PC-3 (cell line): ENCODE results near the gene ZNF277. TPM values are rescaled to one million over a fixed set of nuclear protein-coding genes. Genes with fewer than 3 reads are reported as not detected.

Experiments used
- ATAC-seq: fragments of 200-7000 bp; cut with Tn5 transposase; 2 replicates; pipeline ENCODE4 v1.9.1; 2020; ENCODE audit warnings: mild to moderate bottlenecking, moderate library complexity
- BruUV-seq: library from RNA; stranded (reverse); fragments of 400-500 nt; replicated peaks from 2 replicates; lab custom pipeline; 2021; lab: Mats Ljungman, UMichigan
- CTCF ChIA-PET: fragments of 300-600 bp; sonication (Branson Sonifier 250); formaldehyde crosslinking; loops from one replicate; lab custom pipeline; 2022; ENCODE audit warnings: antibody characterized with exemption; lab: Charles Lee
- POLR2A ChIA-PET: fragments of 300-600 bp; sonication (Branson Sonifier 250); formaldehyde crosslinking; loops from one replicate; lab custom pipeline; 2022; ENCODE audit warnings: antibody characterized with exemption; ENCODE audit not compliant: unreplicated experiment; lab: Charles Lee
- DNase-seq: peaks from one replicate; pipeline ENCODE4 v3.0.0-alpha.2; 2015
- H2AFZ ChIP-seq: fragments of 300-600 bp; sonication (generic); 2 replicates; pipeline ENCODE4 v1.6.0; 2016; ENCODE audit warnings: antibody characterized with exemption, low read length
- H3F3A ChIP-seq: fragments of 300-600 bp; sonication (generic); one replicate; pipeline ENCODE4 v1.6.0; 2017; ENCODE audit warnings: antibody characterized with exemption, low read length, control low read depth, mild to moderate bottlenecking; ENCODE audit not compliant: unreplicated experiment
- H3K27ac ChIP-seq: fragments of 300-600 bp; sonication (generic); 2 replicates; pipeline ENCODE4 v1.5.1; 2016; ENCODE audit warnings: mild to moderate bottlenecking, low read length
- H3K27me3 ChIP-seq: fragments of 300-600 bp; sonication (generic); 2 replicates; pipeline ENCODE4 v1.6.1; 2016; ENCODE audit warnings: low read length, mixed read lengths
- H3K36me3 ChIP-seq: fragments of 300-600 bp; sonication (generic); 2 replicates; pipeline ENCODE4 v1.6.1; 2016; ENCODE audit warnings: low read depth, mixed run types, low read length, mixed read lengths
- H3K4me1 ChIP-seq: fragments of 300-600 bp; sonication (generic); 2 replicates; pipeline ENCODE4 v1.5.1; 2016; ENCODE audit warnings: low read length; ENCODE audit not compliant: insufficient read depth
- H3K4me2 ChIP-seq: fragments of 300-600 bp; sonication (generic); 2 replicates; pipeline ENCODE4 v1.6.0; 2016; ENCODE audit warnings: low read length
- H3K4me3 ChIP-seq: fragments of 300-600 bp; sonication (generic); 2 replicates; pipeline ENCODE4 v1.5.1; 2016; ENCODE audit warnings: mild to moderate bottlenecking, low read length, mixed read lengths
- H3K79me2 ChIP-seq: fragments of 300-600 bp; sonication (generic); 2 replicates; pipeline ENCODE4 v1.6.1; 2017; ENCODE audit warnings: low read length, mixed read lengths
- H3K9ac ChIP-seq: fragments of 300-600 bp; sonication (generic); 2 replicates; pipeline ENCODE4 v1.6.0; 2016; ENCODE audit warnings: mild to moderate bottlenecking, low read length
- H3K9me2 ChIP-seq: fragments of 300-600 bp; sonication (generic); replicated peaks from 2 replicates; pipeline ENCODE4 v1.6.1; 2016; ENCODE audit warnings: mixed run types, low read length, mixed read lengths
- H3K9me3 ChIP-seq: fragments of 300-600 bp; sonication (generic); 2 replicates; pipeline ENCODE4 v1.6.1; 2016; ENCODE audit warnings: low read length, mixed read lengths
- H4K20me1 ChIP-seq: fragments of 300-600 bp; sonication (generic); 2 replicates; pipeline ENCODE4 v1.6.1; 2016; ENCODE audit warnings: low read length, mixed read lengths
- EZH2 ChIP-seq: fragments of 300-600 bp; sonication (generic); IDR thresholded peaks from one replicate; pipeline ENCODE4 v1.6.1; 2017; ENCODE audit warnings: antibody characterized with exemption, mild to moderate bottlenecking, low read length; ENCODE audit not compliant: unreplicated experiment
- EZH2phosphoT487 ChIP-seq: fragments of 300-600 bp; sonication (generic); IDR thresholded peaks from 2 replicates; pipeline ENCODE4 v1.6.1; 2018; ENCODE audit warnings: mild to moderate bottlenecking, antibody characterized with exemption, low read length, borderline replicate concordance
- intact Hi-C: fragments of 100-400 bp; cut with micrococcal nuclease; formaldehyde crosslinking; loops from 2 replicates; pipeline ENCODE4 v1.9.0; 2023
- total RNA-seq: library from RNA; depleted of rRNA; stranded (reverse); fragments of >200 nt; gene quantifications from 2 replicates; pipeline ENCODE4 v1.2.3, GENCODE V29; 2014
- TF ChIP-seq, protein P1 (sequence below): fragments of 300-600 bp; sonication (generic); conservative IDR thresholded peaks from 2 replicates; pipeline ENCODE4 v1.5.1; 2017; ENCODE audit warnings: antibody characterized with exemption, low read depth, mild to moderate bottlenecking, low read length

The ZNF277 gene
- total RNA-seq, 1 experiment from 2014 or later = 14.0 TPM

DNA sequence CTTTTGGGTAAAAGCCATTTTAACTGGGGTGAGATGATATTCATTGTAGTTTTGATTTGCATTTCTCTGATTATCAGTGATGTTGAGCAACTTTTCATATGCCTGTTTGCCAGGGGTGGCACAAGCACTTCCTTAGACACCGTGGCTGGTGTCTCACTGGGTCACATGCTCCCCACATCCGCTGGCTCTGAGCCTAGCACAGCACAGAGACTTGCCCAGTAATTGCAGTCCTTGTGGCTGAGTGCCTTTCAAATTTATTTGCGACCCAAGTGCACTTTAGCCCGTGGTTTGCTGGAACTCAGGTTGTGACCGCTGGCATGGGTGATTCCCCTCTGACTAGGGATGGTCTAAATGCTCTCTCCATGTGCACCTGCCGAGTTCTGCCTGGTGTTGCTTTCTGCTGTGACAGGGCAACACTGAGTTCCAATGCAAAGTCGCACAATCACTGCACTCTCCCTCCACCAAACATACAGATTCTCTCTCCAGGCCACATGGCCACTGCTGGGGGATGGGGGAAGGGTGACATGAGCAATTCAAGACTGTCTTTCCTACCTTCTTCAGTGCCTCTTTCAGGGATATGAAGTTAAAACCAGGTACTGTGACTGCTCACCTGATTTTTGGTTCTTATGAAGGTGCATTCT, 66.5 kb downstream of the ZNF277 start:
- Histone ChIP-seq H3K27ac (no peak overlapping the region), H3K4me2 (no peak overlapping the region), H3K27me3 (no peaks in the 10 kb centered on the region), H3K4me3 (no peak overlapping the region), H3K9me2 (no peaks in the 10 kb centered on the region), H3K79me2 (no peaks in the 10 kb centered on the region), H3K4me1 (no peaks in the 10 kb centered on the region), H4K20me1 (no peaks in the 10 kb centered on the region), H2AFZ (no peak overlapping the region), H3K9me3 (no peaks in the 10 kb centered on the region), H3K36me3 (no peaks in the 10 kb centered on the region), H3F3A (no peaks in the 10 kb centered on the region), H3K9ac (no peak overlapping the region)
- DNase-seq = no peak
- ChIA-PET POLR2A (no interaction called here), CTCF (no interaction called here)
- no peak for ATAC-seq
- intact Hi-C loops = no loop called here
- BruUV-seq = no TSS peak
- no peak for TF ChIP-seq EZH2
- TF ChIP-seq, protein P1, sequence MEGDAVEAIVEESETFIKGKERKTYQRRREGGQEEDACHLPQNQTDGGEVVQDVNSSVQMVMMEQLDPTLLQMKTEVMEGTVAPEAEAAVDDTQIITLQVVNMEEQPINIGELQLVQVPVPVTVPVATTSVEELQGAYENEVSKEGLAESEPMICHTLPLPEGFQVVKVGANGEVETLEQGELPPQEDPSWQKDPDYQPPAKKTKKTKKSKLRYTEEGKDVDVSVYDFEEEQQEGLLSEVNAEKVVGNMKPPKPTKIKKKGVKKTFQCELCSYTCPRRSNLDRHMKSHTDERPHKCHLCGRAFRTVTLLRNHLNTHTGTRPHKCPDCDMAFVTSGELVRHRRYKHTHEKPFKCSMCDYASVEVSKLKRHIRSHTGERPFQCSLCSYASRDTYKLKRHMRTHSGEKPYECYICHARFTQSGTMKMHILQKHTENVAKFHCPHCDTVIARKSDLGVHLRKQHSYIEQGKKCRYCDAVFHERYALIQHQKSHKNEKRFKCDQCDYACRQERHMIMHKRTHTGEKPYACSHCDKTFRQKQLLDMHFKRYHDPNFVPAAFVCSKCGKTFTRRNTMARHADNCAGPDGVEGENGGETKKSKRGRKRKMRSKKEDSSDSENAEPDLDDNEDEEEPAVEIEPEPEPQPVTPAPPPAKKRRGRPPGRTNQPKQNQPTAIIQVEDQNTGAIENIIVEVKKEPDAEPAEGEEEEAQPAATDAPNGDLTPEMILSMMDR = no peak
- TF ChIP-seq EZH2phosphoT487 = no peak

DNA sequence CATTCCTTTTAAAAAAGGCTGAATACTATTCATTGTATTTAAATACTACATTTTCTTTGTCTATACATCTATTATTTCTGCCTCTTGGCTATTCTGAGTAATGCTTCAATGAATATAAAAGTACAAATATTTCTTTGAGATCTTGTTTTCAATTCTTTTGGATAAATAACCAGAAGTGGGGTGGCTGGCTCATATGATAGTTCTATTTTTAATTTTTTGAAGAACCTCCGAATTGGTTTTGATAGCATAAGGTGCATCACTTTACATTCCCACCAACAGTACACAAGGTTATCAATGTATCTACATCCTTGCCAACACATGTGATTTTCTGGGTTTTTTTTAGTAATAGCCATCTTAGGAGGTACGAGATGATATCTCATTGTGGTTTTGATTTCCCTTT, 72.5 kb downstream of the ZNF277 start:
- Histone ChIP-seq H3K79me2 (no peaks in the 10 kb centered on the region), H3K36me3 (no peaks in the 10 kb centered on the region), H3K9ac (no peak overlapping the region), H3F3A (no peaks in the 10 kb centered on the region), H3K4me1 (0 out of 2 replicates have a peak, but pooled peaks cover 5% of the 10 kb centered on the region), H3K9me2 (no peaks in the 10 kb centered on the region), H3K4me2 (no peak overlapping the region), H2AFZ (no peak overlapping the region), H3K27me3 (no peaks in the 10 kb centered on the region), H4K20me1 (no peaks in the 10 kb centered on the region), H3K9me3 (no peaks in the 10 kb centered on the region), H3K4me3 (no peak overlapping the region), H3K27ac (no peak overlapping the region)
- no peak for ATAC-seq
- no peak for DNase-seq
- intact Hi-C loops = no loop called here
- ChIA-PET POLR2A (no interaction called here), CTCF (no interaction called here)
- TF ChIP-seq EZH2phosphoT487 = no peak
- TF ChIP-seq, protein P1 = no peak
- no peak for TF ChIP-seq EZH2
- BruUV-seq = no TSS peak

DNA sequence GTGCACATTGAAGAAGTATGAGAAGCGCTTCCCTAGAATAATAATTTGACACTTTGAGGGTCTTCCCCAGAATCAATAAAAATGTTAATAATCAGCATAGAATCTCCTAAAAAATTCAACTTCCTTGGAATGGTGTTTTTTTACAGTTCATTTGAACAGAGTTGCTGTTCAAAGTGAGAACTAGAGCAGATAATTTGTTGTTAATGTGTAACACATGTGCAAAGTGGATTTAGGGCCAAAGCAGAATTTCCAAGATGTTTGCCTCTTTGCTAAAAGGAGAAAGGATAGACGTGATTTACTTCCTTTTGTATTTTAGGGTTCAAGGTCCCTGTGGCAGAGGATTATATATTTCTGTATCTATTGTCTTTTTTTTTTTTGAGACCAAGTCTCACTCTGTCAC, 73.8 kb downstream of the ZNF277 start:
- Histone ChIP-seq H3F3A (no peaks in the 10 kb centered on the region), H3K4me3 (no peak overlapping the region), H3K4me2 (no peak overlapping the region), H3K4me1 (0 out of 2 replicates have a peak, but pooled peaks cover 5% of the 10 kb centered on the region), H3K9me2 (no peaks in the 10 kb centered on the region), H4K20me1 (no peaks in the 10 kb centered on the region), H3K27me3 (no peaks in the 10 kb centered on the region), H3K27ac (no peak overlapping the region), H3K9ac (no peak overlapping the region), H3K36me3 (no peaks in the 10 kb centered on the region), H3K9me3 (no peaks in the 10 kb centered on the region), H3K79me2 (no peaks in the 10 kb centered on the region), H2AFZ (no peak overlapping the region)
- TF ChIP-seq, protein P1 = no peak
- no peak for TF ChIP-seq EZH2phosphoT487
- no peak for TF ChIP-seq EZH2
- ATAC-seq (no peak), DNase-seq (no peak)
- intact Hi-C loops = no loop called here
- ChIA-PET POLR2A (no interaction called here), CTCF (no interaction called here)
- BruUV-seq = no TSS peak
